Measurements from ENCODE around the gene ZNF28.
A peak's percentile ranks its signal among the peaks of the same experiment; 100 is the strongest.
"Not testable (repeated sequence)": the region's sequence is repeated elsewhere in the genome, so short reads cannot be mapped to it uniquely, and the experiment has no call there.

Gene ZNF28

DNA sequence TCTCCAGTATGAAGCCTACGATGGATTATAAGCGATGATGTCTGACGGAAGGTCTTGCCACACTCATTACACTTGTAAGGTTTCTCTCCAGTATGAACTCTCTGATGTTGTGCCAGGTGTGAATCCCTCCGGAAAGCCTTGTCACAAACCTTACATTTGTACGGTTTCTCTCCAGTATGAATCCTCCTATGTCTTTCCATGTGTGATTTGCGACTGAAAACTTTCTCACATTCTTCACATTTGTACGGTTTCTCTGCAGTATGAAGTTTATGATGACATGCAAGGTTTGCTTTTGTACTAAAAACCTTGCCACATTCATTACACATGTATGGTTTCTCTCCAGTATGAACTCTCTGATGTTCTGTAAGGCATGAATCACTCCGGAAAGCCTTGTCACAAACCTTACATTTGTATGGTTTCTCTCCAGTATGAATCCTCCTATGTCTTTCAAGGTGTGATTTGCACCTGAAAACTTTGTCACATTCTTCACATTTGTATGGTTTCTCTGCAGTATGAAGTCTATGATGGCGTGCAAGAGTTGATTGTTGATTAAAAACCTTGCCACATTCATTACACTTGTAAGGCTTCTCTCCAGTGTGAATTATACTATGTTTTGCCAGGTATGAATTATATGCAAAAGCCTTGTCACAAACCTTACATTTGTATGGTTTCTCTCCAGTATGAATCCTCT is 21.3 kb downstream of the ZNF28 start:
- not testable (repeated sequence) for H3K27me3 Mint-ChIP-seq, H3K4me1 Mint-ChIP-seq, H3K4me3 Mint-ChIP-seq, DNase-seq, H3K27ac Mint-ChIP-seq, ATAC-seq
- H3K9me3 Mint-ChIP-seq = peaks cover 50 to 72% of the 10 kb centered on the region in 2 donors

DNA sequence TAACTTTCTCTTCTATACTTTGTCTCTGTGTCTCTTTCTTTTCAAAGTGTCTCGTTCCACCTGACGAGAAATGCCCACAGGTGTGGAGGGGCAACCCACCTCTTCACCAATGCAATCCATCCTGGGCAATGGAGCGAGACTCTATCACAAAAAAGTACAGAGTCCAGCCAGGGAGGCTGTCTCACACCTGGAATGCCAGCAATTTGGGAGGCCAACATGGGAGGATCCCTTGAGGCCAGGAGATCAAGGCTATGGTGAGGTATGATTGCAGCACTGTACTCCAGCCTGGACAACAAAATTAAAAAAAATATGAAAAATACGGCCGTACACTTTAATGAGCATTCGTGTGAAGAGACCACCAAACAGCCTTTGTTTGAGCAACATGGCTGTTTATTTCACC is 32.0 kb downstream of the ZNF28 start:
- Mint-ChIP-seq H3K4me3 (no peak overlapping the region), H3K4me1 (peaks cover 30% of the 10 kb centered on the region), H3K27ac (no peak overlapping the region), H3K9me3 (peaks cover 17 to 32% of the 10 kb centered on the region in 2 donors), H3K27me3 (no peaks in the 10 kb centered on the region)
- ATAC-seq = no peak
- DNase-seq = no peak

DNA sequence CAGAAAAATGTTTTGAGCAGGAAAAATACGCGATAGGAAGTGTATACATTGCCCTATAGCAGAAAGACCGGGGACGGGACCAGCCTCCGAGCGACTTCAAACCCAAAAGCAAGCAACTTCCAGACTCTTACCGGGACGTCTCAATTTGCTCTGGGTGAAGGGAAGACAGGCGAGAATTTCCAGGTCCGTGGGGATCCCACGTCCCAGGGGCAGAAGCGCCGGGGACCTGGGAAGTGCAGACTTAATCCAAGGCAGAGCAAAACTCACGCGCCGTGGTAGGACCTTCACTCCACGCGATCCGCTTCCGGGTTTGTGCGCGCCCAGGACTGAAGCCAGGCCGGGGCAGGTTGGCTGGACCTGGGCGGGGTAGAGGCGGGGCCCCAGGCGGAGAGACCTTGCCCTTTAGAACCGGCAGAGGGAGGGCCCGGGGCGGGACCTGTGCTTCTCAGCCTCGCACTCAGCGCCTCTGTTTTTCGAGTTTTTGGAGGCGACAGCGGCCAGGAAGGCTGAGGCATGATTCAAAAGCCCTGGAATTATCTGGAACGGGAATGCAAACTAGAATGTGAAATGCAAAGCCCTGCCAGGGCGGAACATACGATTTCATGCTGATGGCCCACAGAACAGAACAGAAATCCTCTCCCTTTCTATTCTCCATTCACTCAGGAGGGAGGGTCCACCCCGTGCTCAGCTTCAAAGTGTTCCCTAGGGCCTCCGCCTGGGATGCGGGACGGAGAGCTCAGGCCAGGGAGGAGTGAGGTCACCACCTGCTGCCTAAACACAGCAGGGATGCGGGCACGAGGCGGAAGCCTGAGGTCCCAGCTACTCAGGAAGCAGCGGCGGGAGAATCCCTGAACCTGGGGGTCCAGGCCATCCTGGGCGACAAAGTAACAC is 34.7 kb downstream of the ZNF28 start, which contains the start of gene ZNF600:
ZNF600 (minus strand) TSS at position 328 of the 891 bp plus-strand sequence. CDS start 7,903 bp downstream, outside the sequence.
- not testable (repeated sequence) for H3K27me3 Mint-ChIP-seq
- Mint-ChIP-seq H3K4me3 (peak within 1 kb of the TSS; percentile 79 to 87), H3K4me1 (peaks cover 40% of the 10 kb centered on the region), H3K27ac (peak within 1 kb of the TSS; percentile 91 to 95), H3K9me3 (peaks cover 14 to 17% of the 10 kb centered on the region in 2 donors)
- DNase-seq (peak; percentile 79), ATAC-seq (peak; percentile 100)

DNA sequence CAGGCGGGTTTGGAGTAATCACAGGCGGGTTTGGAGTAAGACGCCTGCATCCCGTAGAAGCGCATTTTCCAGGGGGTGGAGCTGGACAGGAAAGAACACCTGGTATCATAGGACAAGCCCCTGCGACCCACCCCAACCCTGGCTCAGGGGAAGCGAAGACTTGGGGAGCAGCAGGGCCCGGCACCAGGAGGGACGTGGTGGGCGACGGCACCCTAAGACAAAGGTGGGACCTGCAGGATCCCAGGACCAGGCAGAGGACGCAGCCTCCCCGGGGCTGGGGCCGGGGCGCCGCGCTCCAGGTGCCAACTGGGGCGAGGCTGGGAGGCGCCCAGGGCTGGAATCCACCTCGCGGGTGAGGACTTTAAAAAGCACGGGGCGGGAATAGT is 35.4 kb downstream of the ZNF28 start:
- H3K27me3 Mint-ChIP-seq = no peaks in the 10 kb centered on the region
- ATAC-seq (peak; percentile 49), DNase-seq (peak in 1 of 2 donors; percentile 16)
- H3K9me3 Mint-ChIP-seq = peaks cover 14 to 16% of the 10 kb centered on the region in 2 donors
- peak overlapping the region; percentile 23 to 95 for H3K27ac Mint-ChIP-seq
- peaks cover 40% of the 10 kb centered on the region for H3K4me1 Mint-ChIP-seq
- peak overlapping the region; percentile 79 to 87 for H3K4me3 Mint-ChIP-seq

DNA sequence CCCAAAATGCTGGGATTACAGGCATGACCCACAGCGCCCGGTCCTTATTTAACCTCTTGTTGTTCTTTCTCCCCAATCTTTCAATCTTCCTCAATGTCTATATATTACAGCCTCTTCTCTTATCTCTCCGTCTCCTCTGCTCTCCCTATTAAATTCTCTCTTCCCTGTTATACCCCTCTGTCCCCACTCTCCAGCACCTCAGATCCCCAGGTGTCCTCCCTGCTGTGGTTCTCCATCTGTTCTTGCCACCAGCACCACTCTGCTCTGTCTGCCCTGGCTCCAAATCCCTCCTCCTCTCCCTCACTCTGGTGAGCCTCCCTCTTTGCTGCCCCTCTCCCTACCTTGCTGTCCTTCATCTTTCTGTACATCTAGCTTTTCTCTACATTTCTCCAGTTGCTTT is 35.9 kb downstream of the ZNF28 start:
- Mint-ChIP-seq H3K9me3 (peaks cover 14 to 16% of the 10 kb centered on the region in 2 donors), H3K27ac (peak overlapping the region in 1 of 2 donors; percentile 23), H3K4me3 (peak overlapping the region; percentile 79 to 87), H3K27me3 (no peaks in the 10 kb centered on the region), H3K4me1 (peaks cover 40% of the 10 kb centered on the region)
- DNase-seq (no peak), ATAC-seq (no peak)

DNA sequence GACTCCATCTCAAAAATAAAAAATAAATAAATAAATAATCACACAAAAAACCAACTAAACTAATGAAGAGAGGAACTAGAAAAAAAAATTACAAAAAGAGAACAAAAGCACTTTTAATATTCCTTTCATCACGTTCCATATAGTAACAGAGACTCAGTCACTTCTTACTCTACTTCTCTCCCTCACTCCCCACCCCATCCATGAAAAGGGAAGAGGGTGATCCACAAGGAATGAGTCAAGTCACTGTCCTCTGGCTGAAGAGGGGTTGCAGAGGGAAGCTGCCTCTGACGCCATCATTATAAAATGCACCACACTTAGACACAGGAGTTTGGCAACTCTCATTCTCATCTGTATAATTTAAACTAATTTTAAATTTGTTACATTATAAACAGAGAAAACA is 38.6 kb downstream of the ZNF28 start:
- not testable (repeated sequence) for ATAC-seq, H3K4me3 Mint-ChIP-seq, H3K27me3 Mint-ChIP-seq, DNase-seq, H3K27ac Mint-ChIP-seq
- Mint-ChIP-seq H3K4me1 (peaks cover 62% of the 10 kb centered on the region), H3K9me3 (peaks cover 20 to 26% of the 10 kb centered on the region in 2 donors)

DNA sequence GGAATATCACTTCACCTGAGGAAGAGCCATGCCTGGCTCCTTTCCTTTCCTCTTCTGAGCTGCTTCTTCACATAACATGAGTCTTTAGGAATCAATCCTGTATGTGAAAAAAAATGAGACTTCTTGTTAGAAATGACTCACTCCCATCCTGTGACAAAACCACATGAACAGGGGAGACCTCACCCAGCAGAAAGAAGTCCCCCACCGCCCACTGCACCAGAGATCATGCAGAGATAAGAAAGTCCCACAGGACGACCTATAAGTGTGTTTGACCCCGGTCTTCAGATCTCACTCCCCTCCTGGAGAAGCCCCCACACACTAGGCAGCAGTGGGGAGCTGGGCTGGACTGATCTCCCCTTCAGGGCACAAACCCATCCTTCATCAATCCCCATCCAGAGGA is 42.6 kb downstream of the ZNF28 start:
- Mint-ChIP-seq H3K4me1 (peaks cover 32% of the 10 kb centered on the region), H3K9me3 (peaks cover 22 to 32% of the 10 kb centered on the region in 2 donors), H3K27ac (no peak overlapping the region), H3K4me3 (peak overlapping the region; percentile 4 to 57), H3K27me3 (no peaks in the 10 kb centered on the region)
- ATAC-seq (peak; percentile 82), DNase-seq (peak; percentile 48 to 53)

DNA sequence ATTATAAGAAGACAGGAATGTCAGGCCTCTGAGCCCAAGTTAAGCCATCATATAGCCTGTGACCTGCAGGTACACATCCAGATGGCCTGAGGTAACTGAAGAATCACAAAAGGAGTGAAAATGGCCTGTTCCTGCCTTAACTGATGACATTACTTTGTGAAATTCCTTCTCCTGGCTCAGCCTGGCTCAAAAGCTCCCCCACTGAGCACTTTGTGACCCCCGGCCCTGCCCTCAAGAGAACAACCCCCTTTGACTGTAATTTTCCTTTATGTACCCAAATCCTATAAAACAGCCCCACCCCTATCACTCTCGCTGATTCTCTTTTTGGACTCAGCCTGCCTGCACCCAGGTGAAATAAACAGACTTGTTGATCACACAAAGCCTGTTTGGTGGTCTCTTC is 65.0 kb downstream of the ZNF28 start:
- H3K9me3 Mint-ChIP-seq = peaks cover 21 to 50% of the 10 kb centered on the region in 2 donors
- not testable (repeated sequence) for H3K4me3 Mint-ChIP-seq, H3K27ac Mint-ChIP-seq, DNase-seq, ATAC-seq, H3K27me3 Mint-ChIP-seq, H3K4me1 Mint-ChIP-seq

DNA sequence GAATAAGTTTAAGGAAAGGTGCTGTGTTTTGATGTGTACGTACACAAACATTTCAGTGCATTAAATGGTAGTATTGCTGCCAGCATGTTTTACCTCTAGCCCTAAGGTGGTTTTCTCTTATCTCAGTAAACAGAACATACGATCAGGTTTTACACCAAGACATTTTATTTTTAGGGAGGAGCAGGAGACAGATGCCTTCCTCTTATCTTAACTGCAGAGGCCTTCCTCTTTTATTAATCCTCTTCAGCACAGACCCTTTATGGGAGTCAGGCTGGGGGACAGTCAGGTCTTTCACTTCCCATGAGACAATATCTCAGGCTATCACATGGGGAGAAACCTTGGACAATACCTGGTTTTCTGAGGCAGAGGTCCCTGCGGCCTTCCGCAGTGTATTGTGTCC is 71.7 kb downstream of the ZNF28 start:
- Mint-ChIP-seq H3K9me3 (peaks cover 0 to 8% of the 10 kb centered on the region in 2 donors), H3K4me1 (no peaks in the 10 kb centered on the region), H3K27me3 (no peaks in the 10 kb centered on the region), H3K27ac (no peak overlapping the region), H3K4me3 (no peak overlapping the region)
- no peak for DNase-seq
- no peak for ATAC-seq

DNA sequence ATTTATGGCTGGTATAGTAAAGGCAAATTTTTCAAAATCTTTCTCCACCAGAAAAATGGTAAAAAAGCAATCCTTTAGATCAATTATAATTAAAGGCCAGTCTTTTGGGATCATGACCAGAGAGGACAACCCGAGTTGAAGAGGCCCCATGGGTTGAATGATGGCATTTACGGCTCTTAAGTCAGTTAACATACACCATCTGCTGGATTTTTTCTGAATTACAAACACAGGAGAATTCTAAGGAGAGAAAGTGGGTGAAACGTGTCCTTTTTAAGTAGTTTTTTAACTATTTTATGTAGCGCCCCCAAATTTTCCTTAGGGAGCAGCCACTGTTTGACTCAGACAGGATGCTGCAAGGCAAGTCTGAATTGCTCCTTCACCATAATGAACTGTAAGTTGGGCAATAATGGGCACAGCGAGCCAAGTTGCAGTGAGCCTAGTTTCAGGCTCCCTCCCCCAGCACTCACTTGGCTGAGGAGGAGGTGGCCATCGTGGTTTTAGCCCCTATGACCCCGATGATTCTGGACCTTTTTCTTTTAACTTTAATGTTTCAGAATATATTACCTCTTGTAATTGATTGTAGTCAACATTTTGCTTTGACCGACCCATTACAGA is 73.0 kb downstream of the ZNF28 start:
- H3K27me3 Mint-ChIP-seq = no peaks in the 10 kb centered on the region
- DNase-seq (no peak), ATAC-seq (no peak)
- no peaks in the 10 kb centered on the region for H3K9me3 Mint-ChIP-seq
- H3K4me1 Mint-ChIP-seq = no peaks in the 10 kb centered on the region
- H3K4me3 Mint-ChIP-seq = no peak overlapping the region
- no peak overlapping the region for H3K27ac Mint-ChIP-seq
